Neural progenitor cell (in vitro differentiated cells): Measurements from ENCODE around the gene SLC25A1.

Experiments used
- CTCF ChIP-seq: fragments of 200-600 bp; sonication (generic); IDR thresholded peaks from 2 replicates; pipeline ENCODE4 v1.5.1; 2017; ENCODE audit warnings: antibody characterized with exemption, mild to moderate bottlenecking
- EZH2 ChIP-seq: fragments of 200-600 bp; sonication (generic); IDR thresholded peaks from 2 replicates; pipeline ENCODE4 v1.6.1; 2017; ENCODE audit warnings: antibody characterized with exemption, mild to moderate bottlenecking, moderate library complexity

GRCh38 chr22:19147195-19147780 is 31.2 kb downstream of the SLC25A1 start:
- TF ChIP-seq EZH2 (no peak), CTCF (no peak)
